GM12873 (cell line): ENCODE measurements around the gene PXDN.

Experiments used
- TF ChIP-seq, protein P1 (sequence below): IDR thresholded peaks from 2 replicates; pipeline ENCODE4 v1.5.1; 2012; ENCODE audit warnings: low read depth, mild to moderate bottlenecking, moderate library complexity, low read length, control low read depth; ENCODE audit not compliant: insufficient read depth; ENCODE audit errors: missing control alignments

PXDN gene

DNA sequence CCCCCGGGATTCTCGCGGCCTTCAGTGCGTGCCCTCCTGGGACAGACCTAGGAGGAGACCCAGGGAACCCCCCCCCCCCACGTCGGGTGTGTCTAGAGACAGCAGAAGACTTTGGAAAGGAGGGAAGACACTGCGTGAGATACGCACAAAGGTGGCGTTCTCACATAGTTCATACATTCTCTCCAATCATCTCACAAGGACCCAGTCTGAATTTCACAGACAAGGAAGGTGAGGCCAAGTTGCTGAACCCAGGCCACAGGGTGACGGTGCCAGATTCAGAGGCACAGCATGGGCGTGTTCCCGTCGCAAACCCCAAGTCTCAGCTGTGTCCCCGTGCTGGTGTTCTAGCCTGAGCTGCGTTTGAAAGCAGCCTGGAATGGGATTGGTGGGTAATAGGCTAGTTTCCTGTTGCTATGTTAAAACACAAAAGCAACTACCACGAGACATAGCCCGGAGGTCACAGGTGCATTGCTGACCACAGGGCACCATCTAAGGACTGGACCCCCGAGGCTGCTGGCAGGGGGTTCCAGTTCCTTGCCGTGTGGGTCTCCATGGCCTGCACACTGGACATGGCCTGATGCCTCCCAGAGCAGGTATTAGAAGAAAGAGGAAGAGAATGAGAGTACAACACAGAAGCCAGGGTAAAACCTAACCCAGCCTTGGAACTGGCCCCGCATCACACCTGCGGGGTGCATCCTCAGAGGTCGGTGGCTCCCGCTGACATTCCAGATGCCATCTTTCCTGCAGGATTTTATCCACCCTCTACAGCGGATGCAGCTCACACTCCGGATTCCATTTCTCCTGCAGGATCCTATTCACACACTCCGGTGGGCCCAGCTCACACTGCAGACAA is 1.1 kb upstream of the PXDN start:
- TF ChIP-seq, protein P1, sequence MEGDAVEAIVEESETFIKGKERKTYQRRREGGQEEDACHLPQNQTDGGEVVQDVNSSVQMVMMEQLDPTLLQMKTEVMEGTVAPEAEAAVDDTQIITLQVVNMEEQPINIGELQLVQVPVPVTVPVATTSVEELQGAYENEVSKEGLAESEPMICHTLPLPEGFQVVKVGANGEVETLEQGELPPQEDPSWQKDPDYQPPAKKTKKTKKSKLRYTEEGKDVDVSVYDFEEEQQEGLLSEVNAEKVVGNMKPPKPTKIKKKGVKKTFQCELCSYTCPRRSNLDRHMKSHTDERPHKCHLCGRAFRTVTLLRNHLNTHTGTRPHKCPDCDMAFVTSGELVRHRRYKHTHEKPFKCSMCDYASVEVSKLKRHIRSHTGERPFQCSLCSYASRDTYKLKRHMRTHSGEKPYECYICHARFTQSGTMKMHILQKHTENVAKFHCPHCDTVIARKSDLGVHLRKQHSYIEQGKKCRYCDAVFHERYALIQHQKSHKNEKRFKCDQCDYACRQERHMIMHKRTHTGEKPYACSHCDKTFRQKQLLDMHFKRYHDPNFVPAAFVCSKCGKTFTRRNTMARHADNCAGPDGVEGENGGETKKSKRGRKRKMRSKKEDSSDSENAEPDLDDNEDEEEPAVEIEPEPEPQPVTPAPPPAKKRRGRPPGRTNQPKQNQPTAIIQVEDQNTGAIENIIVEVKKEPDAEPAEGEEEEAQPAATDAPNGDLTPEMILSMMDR: no peak

DNA sequence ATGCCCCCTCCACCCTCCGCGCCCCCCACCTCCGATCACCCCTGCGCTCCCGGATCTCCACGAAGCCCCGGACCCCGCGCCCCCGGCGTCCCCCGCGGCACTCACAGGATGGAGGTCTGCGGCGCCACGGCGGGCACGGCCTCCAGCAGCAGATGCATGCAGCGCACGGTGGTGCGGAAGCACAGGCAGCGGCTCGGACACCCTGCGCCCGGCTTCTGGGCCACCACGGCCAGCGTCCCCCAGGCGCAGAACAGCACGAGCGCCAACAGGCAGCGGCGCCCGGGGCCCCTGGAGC is 217 bp downstream of the PXDN start:
- TF ChIP-seq, protein P1: no peak

DNA sequence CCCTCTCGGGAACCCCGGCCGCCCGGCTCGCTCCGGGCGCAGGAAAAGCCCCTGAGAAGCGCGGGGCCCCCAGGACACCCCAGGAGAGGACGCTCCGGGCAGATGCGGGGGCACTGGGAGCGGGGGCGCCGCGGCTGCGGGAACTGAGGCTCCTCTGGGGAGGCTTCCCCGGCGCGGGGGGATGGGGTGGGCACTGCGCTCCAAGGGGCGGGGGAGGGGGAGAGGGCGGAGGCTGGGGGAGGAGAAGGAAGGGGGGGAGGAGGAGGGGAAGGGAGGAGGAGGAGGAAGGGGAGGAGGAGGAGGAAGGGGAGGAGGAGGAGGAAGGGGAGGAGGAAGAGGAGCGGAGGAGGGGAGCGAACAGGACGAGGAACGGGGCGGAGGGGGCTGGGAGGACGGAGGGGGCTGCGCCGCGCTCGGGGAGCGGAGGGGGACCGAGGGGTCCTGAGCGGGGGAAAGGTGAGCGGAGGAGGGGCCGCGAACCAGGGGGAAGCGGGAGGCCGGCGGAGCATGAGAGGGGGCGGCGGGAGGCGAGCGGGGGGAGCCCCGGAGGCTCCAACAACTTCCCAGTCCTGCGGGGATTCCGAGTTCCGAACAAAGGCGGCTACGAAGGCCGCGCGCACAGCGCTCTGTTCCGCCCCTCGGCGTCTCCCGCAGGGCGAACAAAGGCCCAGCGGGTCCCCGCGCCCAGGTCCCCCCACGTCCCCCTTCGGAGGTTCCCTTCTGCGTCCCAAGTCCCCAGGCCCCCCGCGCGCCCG is 742 bp downstream of the PXDN start:
- TF ChIP-seq, protein P1: no peak

GRCh38 chr2:1742681-1743395 is 1.5 kb downstream of the PXDN start:
- TF ChIP-seq, protein P1: no peak

- TF ChIP-seq, protein P1: no peak
Measured at GRCh38 chr2:1742301-1742680, 2.0 kb downstream of the PXDN start.

DNA sequence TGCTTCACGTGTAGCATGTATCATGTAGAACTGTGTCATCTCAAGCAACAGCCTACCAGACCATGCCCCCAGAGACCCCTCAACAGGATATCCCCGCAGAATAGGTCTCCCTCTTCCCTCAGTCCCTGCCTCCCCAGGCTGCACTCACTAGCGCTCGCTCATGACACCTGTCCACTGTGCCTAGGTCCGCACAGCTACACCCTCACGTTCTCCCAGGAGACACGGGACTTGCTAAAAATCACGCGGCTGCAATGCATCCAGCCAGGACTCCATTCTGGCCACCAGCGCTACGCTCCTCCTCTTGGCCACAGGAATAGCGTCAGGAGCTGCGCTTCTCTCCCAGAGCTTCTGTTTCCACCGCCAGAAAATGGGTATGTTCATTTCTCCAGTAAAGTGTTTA is 2.5 kb downstream of the PXDN start:
- TF ChIP-seq, protein P1: no peak
